ENCODE measurements around the gene USP20.
"Not testable (repeated sequence)": the region's sequence is repeated elsewhere in the genome, so short reads cannot be mapped to it uniquely, and the experiment has no call there.

- not testable (repeated sequence) for TF ChIP-seq ZNF8 (CRISPR knock-in tag; IDR thresholded peaks at IDR 0.05); OSR1 (CRISPR knock-in tag; IDR thresholded peaks at IDR 0.05); ZNF565 (CRISPR knock-in tag; conservative IDR thresholded peaks at IDR 0.05; ENCODE audit: low read depth); ZC3H10 (CRISPR knock-in tag; IDR thresholded peaks at IDR 0.05); TOX (CRISPR knock-in tag; IDR thresholded peaks at IDR 0.05; ENCODE audit: borderline replicate concordance); GLIS3 (CRISPR knock-in tag; IDR thresholded peaks at IDR 0.05); ZFP3 (CRISPR knock-in tag; IDR thresholded peaks at IDR 0.05); POU6F1 (CRISPR knock-in tag; IDR thresholded peaks at IDR 0.05; ENCODE audit: borderline replicate concordance, low read depth)
Observed at GRCh38 chr9:129796029-129796428, 39.2 kb upstream of the USP20 start.
